ENCODE data around the gene GEMIN4.
"Not testable (repeated sequence)": the region's sequence is repeated elsewhere in the genome, so short reads cannot be mapped to it uniquely, and the experiment has no call there.

The GEMIN4 gene

GRCh38 chr17:781805-782731, 30.0 kb upstream of the GEMIN4 start, which contains the start of the genes GLOD4 and MRM3:
Gene GLOD4, minus strand, starts transcription at chr17:782280. Its CDS starts 25 bp downstream, at chr17:782255.
Gene MRM3, plus strand, starts transcription at chr17:782353. Its CDS starts 26 bp downstream, at chr17:782379.
- DNase-seq (ENCODE audit: low read depth in 1 of 2, low spot score in 1 of 2), result peak; percentile 93 to 95

- no peak for DNase-seq (ENCODE audit: low read depth in 1 of 2, low spot score in 1 of 2)
These were observed 26.0 kb upstream of the GEMIN4 start for GRCh38 chr17:778096-778495.

GRCh38 chr17:774313-774584, 22.2 kb upstream of the GEMIN4 start:
- no peak for DNase-seq (ENCODE audit: low read depth in 1 of 2, low spot score in 1 of 2)

GRCh38 chr17:773467-774312, 21.6 kb upstream of the GEMIN4 start:
- no peak for DNase-seq (ENCODE audit: low read depth in 1 of 2, low spot score in 1 of 2)

DNA sequence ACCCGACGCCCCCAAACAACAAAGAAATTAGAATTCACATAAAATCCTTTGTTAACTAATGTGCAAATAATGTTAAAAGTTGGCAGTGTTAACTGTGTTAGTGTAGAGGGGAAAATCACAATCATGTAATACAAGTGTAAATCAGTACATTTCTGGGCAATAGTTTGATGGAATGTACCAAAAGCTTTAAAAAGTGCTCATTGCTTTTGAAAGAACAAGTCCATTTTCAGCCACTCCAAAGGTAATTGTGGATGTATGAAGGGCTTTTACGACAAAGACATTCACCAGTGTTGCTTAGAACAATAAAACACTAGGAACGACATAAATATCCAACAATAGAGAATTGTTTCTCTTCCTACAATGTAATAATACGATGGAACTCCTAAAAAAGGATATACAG, 21.0 kb upstream of the GEMIN4 start:
- no peak for DNase-seq (ENCODE audit: low read depth in 1 of 2, low spot score in 1 of 2)

- no peak for DNase-seq (ENCODE audit: low read depth in 1 of 2, low spot score in 1 of 2)
These were observed 15.0 kb upstream of the GEMIN4 start for GRCh38 chr17:767076-767475.

GRCh38 chr17:760371-760770, 8.3 kb upstream of the GEMIN4 start:
- DNase-seq (ENCODE audit: low read depth in 1 of 2, low spot score in 1 of 2), result no peak

DNA sequence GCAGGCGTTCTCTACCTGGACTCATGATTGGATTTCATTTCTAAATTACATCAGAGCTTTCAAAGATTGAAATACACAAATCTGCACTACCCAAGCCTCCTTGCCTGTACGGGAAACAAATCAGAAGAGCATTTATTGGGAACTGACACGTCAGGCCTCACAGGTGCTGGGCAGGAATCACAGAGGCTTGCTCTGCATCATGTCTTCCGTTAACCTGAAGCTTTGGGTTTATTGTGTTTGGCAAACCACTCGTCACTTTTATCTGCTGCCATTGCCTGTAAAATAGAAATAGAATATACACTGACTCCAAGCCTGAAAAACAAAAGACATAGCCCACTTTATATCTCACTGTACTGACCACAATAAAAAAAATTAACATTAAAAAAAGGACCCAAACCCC, 7.9 kb upstream of the GEMIN4 start:
- no peak for DNase-seq (ENCODE audit: low read depth in 1 of 2, low spot score in 1 of 2)

DNA sequence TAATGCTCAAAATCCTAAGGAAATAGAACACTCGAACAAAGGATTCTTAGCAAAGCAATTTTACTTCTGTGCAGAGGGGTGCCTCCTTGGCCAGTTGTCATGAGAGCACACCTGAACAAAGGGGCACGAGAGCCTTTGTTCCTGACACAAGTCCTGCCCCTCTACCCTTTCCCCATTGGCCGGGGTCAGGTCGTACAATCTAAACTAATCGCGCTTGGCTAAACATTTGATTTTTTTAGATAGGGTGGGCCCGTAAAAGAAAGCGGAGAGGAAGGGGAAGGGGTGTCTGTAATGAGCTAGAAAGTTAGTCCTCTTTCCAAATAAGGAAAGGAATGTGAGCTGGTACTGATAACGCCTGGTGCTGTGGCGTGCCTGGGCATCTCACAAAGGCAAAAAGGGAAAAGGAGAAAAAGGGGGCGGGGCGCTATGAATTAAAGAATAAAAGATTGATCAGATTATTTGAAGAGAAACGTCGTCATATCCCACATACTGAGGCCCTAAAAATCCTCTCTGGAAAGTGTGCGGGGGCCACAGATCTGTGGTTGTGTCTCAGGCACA, 4.0 kb upstream of the GEMIN4 start:
- not testable (repeated sequence) for DNase-seq (ENCODE audit: low read depth in 1 of 2, low spot score in 1 of 2)

- not testable (repeated sequence) for DNase-seq (ENCODE audit: low read depth in 1 of 2, low spot score in 1 of 2)
These were observed 3.4 kb upstream of the GEMIN4 start for GRCh38 chr17:755319-755961.

DNA sequence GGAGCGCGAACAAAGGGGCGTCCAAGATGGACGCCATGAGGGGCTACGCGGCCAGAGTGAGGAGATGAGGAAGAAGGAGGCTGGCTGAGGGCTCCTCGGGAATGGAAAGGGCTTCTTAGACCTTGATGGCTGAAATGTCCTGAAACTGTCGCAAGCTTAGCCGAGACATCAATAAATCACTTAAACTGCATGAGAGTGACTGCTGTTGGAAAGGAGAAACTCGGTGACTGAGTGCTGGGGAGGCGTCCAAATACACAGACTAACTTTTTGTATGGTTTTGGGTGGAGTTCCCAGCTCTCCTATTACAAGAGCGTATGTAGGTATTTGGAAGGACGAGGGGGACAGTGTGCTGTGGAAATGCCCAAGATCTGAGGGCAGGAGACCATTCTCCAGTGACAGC, 1.4 kb upstream of the GEMIN4 start:
- no peak for DNase-seq (ENCODE audit: low read depth in 1 of 2, low spot score in 1 of 2)

DNA sequence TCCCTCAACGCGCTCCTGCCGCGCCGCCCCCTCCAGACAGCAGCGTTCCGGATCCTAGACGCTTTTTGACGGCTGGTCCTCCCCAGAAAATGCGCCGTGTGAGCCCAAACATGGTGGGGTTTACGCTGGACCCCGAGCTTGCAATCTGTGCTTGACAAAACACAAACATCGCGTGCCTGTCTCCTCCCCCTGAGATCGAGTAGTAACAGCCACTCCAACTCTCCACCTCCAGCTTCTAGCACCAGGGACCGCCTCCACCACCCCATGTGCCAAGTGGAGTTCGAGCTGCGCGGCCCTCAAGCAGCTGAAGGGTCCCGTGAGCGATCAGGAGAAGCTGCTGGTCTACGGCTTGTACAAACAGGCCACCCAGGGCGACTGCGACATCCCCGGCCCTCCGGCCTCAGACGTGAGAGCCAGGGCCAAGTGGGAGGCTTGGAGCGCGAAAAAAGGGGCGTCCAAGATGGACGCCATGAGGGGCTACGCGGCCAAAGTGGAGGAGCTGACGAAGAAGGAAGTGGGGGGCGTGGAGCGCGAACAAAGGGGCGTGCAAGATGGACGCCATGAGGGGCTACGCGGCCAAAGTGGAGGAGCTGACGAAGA, 656 bp upstream of the GEMIN4 start:
- peak in 1 of 2 donors; percentile 8 for DNase-seq (ENCODE audit: low read depth in 1 of 2, low spot score in 1 of 2)

GRCh38 chr17:751269-752001, 629 bp downstream of the GEMIN4 start:
- DNase-seq (ENCODE audit: low read depth in 1 of 2, low spot score in 1 of 2), result peak; percentile 22 to 31

DNA sequence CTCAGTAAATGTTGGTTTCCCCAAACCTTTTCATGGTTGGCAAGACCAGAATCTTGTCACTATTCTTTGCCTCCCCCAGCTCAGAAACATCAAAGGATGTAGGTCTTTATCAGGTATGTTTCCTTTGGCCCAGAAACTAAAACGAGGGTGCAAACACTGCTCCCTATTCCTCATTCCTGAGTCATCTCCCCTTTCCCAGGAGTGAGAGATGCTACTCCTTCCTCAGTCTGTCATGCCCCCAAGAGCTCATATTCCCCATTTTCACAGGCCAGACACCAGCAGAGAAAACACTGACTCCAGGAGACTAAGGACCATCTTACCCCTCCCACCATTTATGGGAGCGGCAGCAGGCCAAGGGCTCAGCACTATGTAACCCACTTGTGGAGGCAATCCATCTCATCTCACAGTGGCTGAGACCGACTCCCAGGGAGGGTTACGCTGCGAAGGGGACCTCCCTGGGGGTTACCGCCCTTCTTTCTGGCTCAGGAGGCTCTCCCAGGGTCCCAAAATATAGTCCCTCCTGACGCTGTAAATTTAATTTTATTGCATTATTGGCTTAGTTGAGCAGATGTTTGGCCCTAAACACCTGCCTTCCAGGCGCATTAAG, 1.5 kb downstream of the GEMIN4 start:
- no peak for DNase-seq (ENCODE audit: low read depth in 1 of 2, low spot score in 1 of 2)

GRCh38 chr17:749359-749758, 2.7 kb downstream of the GEMIN4 start:
- DNase-seq (ENCODE audit: low read depth in 1 of 2, low spot score in 1 of 2), result not testable (repeated sequence)

DNA sequence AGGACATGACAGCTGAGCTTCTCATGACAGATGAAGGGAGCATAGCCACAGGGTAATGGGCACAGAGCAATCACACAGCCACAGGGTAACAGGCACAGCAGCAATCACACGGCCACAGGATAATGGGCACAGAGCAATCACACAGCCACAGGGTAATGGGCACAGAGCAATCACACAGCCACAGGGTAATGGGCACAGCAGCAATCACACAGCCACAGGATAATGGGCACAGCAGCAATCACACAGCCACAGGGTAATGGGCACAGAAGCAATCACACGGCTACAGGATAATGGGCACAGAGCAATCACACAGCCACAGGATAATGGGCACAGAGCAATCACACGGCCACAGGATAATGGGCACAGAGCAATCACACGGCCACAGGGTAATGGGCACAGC, 3.5 kb downstream of the GEMIN4 start:
- DNase-seq (ENCODE audit: low read depth in 1 of 2, low spot score in 1 of 2), result not testable (repeated sequence)

GRCh38 chr17:746783-747629, 5.1 kb downstream of the GEMIN4 start:
- DNase-seq (ENCODE audit: low read depth in 1 of 2, low spot score in 1 of 2), result no peak

DNA sequence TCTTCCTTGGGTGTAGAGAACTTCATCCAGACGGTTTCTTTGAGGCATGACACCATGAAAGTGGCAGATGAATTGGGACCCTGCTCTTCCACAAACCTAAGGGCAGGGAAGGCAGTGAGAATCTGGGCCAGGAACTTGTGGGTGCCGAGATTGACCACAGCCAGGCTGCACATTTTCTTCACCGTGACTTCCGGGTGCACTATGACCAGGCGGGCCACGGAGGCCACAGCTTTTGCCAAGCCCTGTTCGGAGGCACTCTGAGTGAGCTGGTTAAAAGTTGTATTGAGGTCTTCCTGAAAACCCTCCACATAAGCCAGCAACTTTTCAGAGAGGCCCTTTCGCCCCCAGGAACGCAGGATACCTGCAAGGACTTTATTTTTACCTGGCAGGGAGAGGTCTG, 5.9 kb downstream of the GEMIN4 start:
- DNase-seq (ENCODE audit: low read depth in 1 of 2, low spot score in 1 of 2), result no peak

DNA sequence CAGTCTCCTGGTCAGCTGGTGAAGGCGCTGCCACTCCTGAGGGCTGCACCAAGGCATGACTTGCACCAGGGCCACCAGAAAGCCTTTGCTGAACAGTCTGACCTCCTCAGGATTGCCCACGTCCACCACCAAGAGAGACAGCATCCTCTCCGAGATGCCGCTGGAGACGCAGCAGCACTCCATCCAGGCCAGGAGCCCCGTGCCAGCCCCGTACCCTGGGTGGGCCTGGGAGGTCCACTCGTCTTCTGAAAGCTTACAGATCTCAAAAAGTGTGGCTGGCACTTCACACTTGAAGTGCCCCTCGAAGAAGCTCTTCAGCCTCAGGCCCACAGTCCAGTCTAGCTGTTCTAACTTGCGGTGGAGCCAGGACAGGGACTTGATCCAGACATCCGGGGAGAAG, 6.7 kb downstream of the GEMIN4 start:
- DNase-seq (ENCODE audit: low read depth in 1 of 2, low spot score in 1 of 2), result no peak
